HCT116 (cell line): ENCODE measurements around the gene ITSN1.

Source experiments
- CTCF ChIP-seq, 3 experiments: fragments of 200-600 bp in 1 of 3; sonication (generic) in 1 of 3; IDR thresholded peaks in 2 of 3; conservative IDR thresholded peaks in 1 of 3; 2 replicates each; pipeline ENCODE4 v1.5.1; 2012 to 2017; ENCODE audit warnings: low read depth in 2 of 3, low read length in 2 of 3, antibody characterized with exemption in 1 of 3, borderline replicate concordance in 1 of 3, control low read depth in 1 of 3, mild to moderate bottlenecking in 1 of 3, mixed read lengths in 1 of 3, mixed run types in 1 of 3, moderate library complexity in 1 of 3; ENCODE audit not compliant: insufficient read depth in 1 of 3
- EGR1 ChIP-seq: IDR thresholded peaks from 2 replicates; pipeline ENCODE4 v1.6.1; 2012; ENCODE audit warnings: low read depth
- ELF1 ChIP-seq: IDR thresholded peaks from 2 replicates; pipeline ENCODE4 v1.6.1; 2012; ENCODE audit warnings: low read depth, borderline replicate concordance
- EZH2 ChIP-seq: fragments of 200-600 bp; sonication (generic); IDR thresholded peaks from 2 replicates; pipeline ENCODE4 v1.6.1; 2017; ENCODE audit warnings: antibody characterized with exemption, mixed run types
- EZH2phosphoT487 ChIP-seq: fragments of 200-600 bp; IDR thresholded peaks from 2 replicates; pipeline ENCODE4 v1.6.1; 2018; ENCODE audit warnings: antibody characterized with exemption, borderline replicate concordance
- FOSL1 ChIP-seq: IDR thresholded peaks from 2 replicates; pipeline ENCODE4 v1.6.1; 2012; ENCODE audit warnings: low read depth
- POLR2A ChIP-seq: IDR thresholded peaks from 2 replicates; pipeline ENCODE4 v1.7.0; 2011; ENCODE audit warnings: borderline replicate concordance; ENCODE audit not compliant: insufficient read depth, insufficient read length; ENCODE audit errors: extremely low read depth
- POLR2AphosphoS5 ChIP-seq: IDR thresholded peaks from 2 replicates; pipeline ENCODE4 v1.6.1; 2011; ENCODE audit warnings: mild to moderate bottlenecking, low read depth, low read length, moderate library complexity
- SIN3A ChIP-seq: IDR thresholded peaks from 2 replicates; pipeline ENCODE4 v1.6.1; 2012; ENCODE audit warnings: low read depth
- SRF ChIP-seq: IDR thresholded peaks from 2 replicates; pipeline ENCODE4 v1.6.1; 2012; ENCODE audit warnings: low read depth
- TCF7L2 ChIP-seq: IDR thresholded peaks from 2 replicates; pipeline ENCODE4 v1.7.0; 2011; ENCODE audit warnings: borderline replicate concordance, inconsistent platforms; ENCODE audit not compliant: insufficient read depth, insufficient read length; ENCODE audit errors: extremely low read depth
- TF ChIP-seq, protein P1 (sequence below): IDR thresholded peaks from 2 replicates; pipeline ENCODE4 v1.6.1; 2012; ENCODE audit warnings: low read depth

- no peak for TF ChIP-seq POLR2A
- no peak for TF ChIP-seq FOSL1
- no peak for TF ChIP-seq CTCF (IDR thresholded peaks at IDR 0.05 in 2 of 3, conservative IDR thresholded peaks at IDR 0.05 in 1 of 3; ENCODE audit: borderline replicate concordance in 1 of 3, insufficient read depth in 1 of 3, low read depth in 2 of 3, low read length in 2 of 3)
- TF ChIP-seq EZH2phosphoT487: no peak
- TF ChIP-seq SRF: no peak
- no peak for TF ChIP-seq EZH2
- TF ChIP-seq POLR2AphosphoS5: no peak
- TF ChIP-seq, protein P1, sequence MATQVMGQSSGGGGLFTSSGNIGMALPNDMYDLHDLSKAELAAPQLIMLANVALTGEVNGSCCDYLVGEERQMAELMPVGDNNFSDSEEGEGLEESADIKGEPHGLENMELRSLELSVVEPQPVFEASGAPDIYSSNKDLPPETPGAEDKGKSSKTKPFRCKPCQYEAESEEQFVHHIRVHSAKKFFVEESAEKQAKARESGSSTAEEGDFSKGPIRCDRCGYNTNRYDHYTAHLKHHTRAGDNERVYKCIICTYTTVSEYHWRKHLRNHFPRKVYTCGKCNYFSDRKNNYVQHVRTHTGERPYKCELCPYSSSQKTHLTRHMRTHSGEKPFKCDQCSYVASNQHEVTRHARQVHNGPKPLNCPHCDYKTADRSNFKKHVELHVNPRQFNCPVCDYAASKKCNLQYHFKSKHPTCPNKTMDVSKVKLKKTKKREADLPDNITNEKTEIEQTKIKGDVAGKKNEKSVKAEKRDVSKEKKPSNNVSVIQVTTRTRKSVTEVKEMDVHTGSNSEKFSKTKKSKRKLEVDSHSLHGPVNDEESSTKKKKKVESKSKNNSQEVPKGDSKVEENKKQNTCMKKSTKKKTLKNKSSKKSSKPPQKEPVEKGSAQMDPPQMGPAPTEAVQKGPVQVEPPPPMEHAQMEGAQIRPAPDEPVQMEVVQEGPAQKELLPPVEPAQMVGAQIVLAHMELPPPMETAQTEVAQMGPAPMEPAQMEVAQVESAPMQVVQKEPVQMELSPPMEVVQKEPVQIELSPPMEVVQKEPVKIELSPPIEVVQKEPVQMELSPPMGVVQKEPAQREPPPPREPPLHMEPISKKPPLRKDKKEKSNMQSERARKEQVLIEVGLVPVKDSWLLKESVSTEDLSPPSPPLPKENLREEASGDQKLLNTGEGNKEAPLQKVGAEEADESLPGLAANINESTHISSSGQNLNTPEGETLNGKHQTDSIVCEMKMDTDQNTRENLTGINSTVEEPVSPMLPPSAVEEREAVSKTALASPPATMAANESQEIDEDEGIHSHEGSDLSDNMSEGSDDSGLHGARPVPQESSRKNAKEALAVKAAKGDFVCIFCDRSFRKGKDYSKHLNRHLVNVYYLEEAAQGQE: no peak
- TF ChIP-seq ELF1: no peak
- TF ChIP-seq TCF7L2: no peak
- TF ChIP-seq SIN3A: no peak
- TF ChIP-seq EGR1: no peak
Measured at GRCh38 chr21:33734291-33734690, 92.0 kb downstream of the ITSN1 start.
